OCI-LY1 (cell line): ENCODE results near the gene COX7B.

Experiments
- EZH2 ChIP-seq: fragments of 200-600 bp; sonication (generic), shearing (Covaris generic); IDR thresholded peaks from 2 replicates; pipeline ENCODE4 v1.8.0; 2017; ENCODE audit warnings: borderline replicate concordance, mixed run types, mild to moderate bottlenecking, antibody characterized with exemption, low read length, moderate library complexity, mixed read lengths
- TF ChIP-seq, protein P1 (sequence below): fragments of 200-600 bp; sonication (generic), shearing (Covaris generic); IDR thresholded peaks from 2 replicates; pipeline ENCODE4 v1.5.1; 2017; ENCODE audit warnings: mild to moderate bottlenecking, antibody characterized with exemption, low read length, moderate library complexity, mixed read lengths

DNA sequence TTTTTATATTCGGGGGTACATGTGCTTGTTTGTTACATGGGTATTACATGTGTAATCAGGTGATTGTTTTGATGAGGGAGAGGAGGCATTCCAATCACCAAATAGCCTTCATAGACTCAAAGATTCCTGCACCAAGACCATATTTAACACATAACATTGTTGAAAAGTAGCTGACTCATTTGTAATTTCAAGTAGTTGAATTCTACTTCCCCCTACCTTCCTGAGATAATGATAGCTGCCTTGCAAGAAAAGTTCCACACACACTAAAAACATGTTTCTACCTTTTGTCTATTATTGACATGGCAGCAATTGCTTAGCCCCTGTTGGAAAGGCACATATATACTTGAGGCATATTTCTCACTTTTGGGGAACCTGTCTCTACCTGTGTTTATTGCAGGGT lies 54.0 kb downstream of the COX7B start:
- TF ChIP-seq, protein P1, sequence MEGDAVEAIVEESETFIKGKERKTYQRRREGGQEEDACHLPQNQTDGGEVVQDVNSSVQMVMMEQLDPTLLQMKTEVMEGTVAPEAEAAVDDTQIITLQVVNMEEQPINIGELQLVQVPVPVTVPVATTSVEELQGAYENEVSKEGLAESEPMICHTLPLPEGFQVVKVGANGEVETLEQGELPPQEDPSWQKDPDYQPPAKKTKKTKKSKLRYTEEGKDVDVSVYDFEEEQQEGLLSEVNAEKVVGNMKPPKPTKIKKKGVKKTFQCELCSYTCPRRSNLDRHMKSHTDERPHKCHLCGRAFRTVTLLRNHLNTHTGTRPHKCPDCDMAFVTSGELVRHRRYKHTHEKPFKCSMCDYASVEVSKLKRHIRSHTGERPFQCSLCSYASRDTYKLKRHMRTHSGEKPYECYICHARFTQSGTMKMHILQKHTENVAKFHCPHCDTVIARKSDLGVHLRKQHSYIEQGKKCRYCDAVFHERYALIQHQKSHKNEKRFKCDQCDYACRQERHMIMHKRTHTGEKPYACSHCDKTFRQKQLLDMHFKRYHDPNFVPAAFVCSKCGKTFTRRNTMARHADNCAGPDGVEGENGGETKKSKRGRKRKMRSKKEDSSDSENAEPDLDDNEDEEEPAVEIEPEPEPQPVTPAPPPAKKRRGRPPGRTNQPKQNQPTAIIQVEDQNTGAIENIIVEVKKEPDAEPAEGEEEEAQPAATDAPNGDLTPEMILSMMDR, result no peak
- no peak for TF ChIP-seq EZH2
